HG02678 (cell line): ENCODE measurements around the gene RHCG.

Experiments used
- ATAC-seq: cut with Tn5 transposase; IDR thresholded peaks from one replicate; pipeline ENCODE4 v1.9.1; 2021; ENCODE audit warnings: mild to moderate bottlenecking, moderate library complexity; ENCODE audit not compliant: unreplicated experiment

The RHCG gene

DNA sequence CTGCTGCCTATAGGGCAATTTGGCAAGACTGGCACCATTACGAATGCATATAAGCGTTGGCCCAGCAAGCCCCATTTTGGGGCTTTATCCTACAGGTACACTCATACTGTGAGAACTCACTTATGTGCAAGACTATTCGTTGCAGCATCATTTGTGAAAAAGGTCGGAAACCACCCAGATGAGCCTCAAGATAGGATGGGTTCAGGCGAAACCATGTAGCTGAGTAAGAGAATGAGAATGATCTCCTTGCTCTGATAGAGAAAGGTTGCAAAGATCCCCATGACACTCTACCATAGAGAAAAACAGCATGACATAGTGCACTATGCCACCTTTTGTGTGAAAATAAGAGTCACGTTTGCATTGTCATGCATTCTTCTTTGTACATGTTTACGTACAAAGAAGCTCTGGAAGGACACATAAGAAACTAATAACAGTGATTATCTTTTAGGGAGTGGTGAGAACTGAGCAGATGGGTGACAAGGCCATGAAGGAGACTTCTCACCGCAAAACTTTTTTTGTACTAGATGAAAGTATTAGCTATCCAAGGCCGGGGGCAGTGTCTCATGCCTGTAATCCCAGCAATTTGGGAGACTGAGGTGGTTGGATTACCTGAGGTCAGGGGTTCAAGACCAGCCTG is 50.0 kb downstream of the RHCG start:
- no peak for ATAC-seq

DNA sequence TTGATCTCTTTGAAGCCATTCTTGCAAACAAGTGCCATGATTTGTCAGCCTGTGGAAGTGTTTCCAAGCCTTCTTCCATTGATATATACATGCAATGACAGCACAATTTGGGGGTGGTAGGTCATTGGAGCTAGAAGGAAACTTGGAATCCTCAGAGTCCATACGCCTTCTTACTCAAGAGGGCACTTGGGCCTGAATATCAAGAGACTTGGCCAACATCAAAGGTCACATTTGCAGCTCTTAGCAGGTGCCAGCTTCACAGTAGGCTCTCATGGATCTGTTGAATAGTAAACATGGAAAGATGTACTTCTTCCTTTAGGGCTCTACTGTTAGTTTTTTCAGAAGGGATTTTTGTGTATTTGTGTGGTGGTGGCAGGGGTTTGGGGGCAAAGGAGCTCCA is 50.9 kb downstream of the RHCG start:
- no peak for ATAC-seq

DNA sequence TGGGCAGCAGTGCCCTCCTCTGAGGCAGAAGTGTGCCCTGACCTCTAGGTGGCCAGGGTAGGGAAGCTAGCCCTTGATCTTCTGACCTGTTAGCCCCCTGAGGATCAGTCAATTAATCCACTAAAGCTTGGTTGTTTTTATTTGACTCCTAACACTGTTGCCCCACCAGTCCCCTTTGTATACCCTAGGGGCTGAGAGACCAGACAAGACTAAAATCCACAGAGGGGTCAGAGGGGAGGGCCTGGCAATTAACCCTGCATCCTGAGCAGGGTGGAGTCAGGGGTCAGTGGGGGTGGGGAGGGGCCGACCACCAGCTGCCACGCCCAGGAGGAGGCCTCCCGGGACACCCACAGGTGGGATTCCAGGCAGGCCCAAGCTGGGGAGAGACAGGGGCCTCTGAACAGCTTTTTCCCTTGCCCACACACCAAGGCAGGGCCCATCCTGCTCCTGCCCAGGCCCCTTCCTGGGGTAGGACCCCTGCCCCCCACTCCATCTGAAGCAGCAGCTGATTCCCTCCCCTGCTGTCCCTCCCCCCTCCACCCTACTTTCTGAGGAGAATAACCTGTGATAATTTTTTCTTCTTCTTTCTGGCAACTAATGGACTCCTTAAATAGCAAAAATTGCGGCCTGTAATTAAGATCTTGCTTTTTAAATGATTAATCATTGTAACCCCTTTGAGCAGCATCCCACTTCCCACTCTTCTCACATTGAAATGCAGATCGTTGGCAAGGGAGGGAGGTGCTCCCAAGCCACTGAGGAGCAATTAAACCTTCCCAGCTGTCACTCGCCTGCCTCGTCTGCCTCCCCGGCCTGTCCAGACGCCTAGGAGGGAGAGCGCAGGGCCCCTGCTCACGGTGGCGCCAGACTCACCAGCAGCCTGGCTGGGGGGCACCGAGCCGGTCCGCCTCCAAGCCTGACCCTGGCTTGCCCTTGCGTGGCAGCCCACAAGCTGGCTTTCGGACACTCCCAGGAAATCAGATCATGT is 51.9 kb downstream of the RHCG start:
- ATAC-seq: no peak

DNA sequence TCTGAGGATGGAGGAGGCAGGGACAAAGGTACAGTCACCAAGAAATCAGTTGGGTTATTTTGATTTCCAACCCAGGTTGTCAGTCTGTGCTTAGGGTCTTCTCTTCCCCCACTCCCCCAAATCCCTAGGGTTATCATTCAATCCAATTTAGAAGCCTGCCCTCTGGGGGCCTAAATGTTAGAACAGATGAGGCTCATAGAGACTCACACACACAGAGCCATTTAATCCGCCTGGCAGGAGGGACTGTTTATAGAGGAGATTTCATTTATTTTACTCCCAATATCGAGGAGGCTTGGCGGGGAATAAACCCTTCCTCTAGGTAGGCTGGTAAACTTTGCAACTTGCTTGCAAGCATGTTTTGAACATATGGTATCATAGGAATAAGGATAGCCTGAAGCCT is 52.8 kb downstream of the RHCG start:
- no peak for ATAC-seq

DNA sequence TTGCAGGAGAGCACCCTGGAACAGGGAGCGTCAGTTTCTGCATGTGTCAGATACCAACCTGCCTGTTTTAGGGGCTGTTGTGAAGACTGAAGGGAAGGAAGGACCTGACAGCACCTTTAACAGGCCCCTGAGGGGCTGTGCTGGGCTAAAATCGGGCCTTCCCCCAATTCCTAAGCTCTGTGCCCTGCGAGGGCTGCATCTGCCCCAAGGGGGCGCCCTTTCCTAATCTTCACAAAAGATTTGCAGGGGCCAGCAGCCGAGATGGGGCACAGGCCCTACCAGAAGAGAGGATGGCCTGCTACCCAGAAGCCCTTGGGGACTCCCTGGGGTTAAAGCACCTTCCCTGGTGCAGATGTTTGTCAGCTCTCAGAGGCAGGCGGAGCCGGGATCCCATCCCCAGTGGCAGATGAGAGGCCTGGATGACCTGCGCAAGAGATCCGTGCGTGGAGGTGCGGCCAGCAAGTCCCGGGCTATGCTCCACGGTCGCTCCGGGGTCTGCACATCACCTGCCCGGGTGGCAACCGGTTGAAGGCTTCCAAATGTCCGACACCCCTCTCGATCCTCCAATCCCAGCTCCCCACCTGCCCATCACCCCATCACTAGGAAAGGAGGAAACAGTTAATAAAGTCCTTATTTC is 53.6 kb downstream of the RHCG start:
- ATAC-seq: no peak

DNA sequence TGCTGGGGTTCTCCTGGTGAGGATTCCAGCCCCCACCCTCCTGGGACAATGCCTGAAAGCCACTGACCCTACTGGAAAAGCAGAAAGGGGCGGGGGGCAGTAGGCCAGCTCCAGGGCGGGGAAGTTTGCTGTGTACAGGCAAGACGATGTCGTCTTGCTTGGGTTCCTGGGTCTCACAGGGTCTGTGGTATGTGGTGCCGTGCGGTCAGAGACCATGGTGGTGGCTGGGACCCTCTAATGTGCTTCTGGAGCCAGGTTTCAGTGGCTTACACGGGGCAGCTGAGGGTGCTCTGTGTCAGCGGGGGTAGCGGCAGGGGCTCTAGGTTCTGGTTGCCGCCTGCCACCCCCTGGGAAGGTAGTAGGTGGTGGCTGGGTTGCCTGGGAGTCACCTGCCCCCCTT is 54.2 kb downstream of the RHCG start:
- no peak for ATAC-seq

DNA sequence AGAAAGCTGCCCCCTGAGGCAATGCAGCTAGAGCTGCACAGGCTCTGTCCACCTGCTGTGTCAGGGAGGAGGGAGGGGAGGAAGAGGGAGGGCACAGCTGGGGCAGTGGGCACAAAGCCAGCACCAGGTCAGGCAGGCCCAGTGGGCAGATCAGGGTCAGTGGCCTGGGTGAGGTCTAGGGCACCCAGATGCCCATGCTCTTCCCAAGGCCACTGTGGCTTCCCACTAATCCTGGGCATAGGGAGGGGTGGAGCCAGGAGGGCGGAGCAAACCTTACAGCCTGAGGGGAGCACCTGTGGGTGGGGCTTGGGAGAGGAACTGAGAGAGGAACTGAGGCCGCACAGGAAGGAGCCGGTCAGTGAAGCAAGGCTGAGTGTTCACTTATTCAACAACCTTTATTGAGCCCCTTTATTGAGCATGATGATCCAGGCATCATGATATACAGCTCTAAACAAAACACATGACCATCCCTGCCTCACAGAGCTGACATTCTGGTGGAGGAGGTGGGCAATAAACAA is 55.0 kb downstream of the RHCG start:
- ATAC-seq: peak; percentile 90

DNA sequence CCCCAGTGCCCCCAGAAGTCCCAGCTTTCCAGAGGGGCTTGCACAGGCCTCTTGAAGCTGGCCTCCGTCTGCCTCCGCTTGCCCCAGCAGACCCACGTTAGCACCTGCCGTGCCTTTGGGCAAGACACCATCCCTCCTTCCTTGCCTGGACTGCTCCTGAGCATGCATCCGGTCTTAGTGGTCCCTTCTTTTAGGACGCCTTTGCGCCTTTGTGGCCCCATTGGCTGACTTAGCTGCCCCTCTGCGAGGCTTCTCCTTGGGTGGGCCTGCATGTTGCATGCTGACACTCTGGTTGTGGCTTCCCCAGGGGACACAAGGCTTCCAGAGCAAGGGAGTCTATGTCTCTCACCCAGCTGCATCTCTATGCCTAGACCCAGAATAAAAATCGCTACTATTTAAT is 56.6 kb downstream of the RHCG start:
- ATAC-seq: no peak

DNA sequence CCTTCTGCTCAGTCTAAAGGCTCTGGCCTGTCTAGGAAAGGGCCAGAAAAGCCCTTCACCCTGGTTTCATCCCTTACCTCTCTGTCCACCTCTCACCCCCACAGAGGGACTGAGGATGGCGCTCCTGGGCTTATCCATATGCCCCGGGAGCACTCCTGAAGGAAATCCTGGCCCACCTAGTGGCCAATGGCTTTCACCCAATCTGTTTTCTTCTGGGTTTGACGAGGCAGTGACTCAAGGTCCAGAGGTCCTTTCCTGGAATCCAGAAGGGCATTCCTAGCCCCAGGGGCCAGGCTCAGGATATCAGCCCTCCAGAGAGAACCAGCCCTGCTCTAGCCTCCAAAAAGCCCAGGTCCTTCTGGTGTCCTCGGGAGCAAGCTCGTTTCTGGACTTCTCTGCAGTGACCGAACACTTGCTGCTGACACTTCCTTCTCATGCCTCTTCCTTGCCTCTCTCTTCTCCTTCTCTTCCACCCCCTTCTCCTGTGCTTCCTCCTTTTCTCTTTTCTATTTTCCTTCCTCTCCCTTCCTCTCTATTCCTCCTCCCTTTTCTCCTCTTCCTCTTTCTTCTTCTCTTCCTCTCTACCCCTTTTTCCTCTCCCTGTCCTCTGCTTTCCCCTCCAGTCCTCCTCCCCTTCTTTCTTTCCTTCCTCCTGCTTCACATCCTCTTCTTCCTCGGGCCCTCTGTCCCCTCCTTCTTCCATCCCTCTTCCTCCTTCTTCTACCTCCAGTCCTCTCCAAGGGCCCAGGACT is 59.6 kb downstream of the RHCG start:
- no peak for ATAC-seq

DNA sequence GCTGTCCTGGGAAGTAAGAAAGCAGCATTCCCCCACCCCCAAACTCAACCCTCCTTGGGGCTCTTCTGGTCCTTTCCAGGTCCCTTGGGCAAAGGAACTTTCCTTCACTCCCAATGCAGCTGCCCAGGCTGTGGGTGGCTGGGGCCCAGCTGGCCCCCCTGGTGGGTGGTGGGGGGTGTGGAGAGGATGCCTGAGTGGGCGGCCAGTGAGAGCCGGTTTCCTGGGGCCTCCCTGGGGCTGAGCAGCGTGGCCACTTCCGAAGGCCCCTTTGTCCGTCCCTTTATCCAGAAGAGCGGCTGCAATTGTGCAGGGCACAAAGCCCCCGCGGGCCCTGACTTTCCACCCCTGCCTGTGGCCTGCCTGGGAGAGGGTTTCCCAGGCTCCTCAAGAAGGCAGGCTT is 61.0 kb downstream of the RHCG start:
- no peak for ATAC-seq

DNA sequence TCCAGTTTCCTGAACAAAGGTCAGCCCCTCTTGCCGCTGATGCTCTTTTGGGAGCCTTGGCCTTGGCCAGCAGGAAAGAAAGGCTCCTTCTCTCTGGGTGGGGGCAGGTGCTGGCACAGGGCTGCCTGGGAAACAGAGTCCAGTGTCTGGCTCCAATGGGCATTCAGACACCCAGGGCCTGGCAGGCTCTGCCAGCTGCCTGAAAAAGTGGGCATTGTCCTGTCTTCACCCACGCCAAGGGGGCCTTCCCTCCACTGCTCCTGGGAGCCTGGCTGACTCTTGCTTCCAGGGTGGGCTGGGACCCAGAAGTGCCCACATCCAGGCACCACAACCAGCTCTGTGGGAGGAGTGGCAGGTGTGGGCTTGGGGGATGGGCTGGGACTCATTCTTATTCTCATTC is 62.7 kb downstream of the RHCG start:
- ATAC-seq: no peak

DNA sequence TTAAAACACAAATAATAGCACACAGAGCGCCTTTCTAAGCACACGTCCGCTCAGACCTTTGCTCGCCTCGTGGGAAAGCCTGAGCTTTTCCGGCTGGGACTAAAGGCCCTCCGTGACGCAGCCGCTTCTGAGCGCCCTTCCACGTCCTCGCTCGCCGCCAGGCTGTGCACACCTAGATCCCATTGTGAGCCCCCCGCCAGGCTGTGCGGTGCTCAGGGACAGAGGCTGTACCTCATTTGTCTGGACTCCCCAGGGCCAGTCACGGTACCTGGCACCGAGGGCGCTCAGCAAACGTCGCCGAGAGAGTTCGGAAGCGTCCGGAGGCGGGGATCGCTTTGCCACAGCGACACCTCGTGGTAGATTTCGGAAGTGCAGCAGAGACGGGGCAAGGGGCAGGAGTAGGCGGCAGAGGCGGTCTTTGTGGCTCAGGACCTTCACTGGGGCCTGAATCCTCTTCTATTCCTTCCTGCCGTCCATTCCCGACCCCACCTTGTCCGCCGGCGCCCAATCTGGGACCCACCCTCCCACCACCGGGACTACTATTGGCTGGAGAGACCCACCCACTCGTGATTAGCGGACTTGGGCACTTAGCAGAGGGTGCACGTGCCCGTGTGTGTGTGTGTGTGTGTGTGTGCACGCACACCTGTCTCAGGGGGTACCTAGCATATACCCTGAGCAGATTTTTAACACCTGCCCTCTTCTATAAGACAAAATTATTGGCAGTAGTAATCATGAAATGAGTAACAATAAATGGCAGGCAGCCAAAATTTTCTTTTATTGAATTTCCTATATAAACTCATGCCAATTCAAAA is 65.6 kb downstream of the RHCG start:
- peak; percentile 87 for ATAC-seq

DNA sequence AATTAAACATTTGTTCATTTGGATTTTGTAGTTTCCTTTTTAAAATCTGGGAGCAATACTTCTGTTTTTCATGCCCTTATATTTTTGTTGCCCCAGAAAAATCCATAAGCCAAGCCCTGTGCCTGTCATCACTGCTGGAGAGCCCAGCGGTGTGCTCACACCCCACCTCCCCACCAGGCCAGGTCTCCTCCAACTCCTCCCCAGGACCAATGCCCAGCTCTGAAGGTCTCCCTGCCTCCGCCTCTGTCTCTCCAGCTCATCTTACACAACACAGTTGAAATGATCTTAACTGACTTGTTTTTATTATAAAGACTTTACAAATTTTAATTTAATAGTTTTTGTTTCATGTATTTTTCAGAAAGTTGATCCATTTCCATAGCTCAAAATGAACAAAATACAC is 66.4 kb downstream of the RHCG start:
- ATAC-seq: no peak

DNA sequence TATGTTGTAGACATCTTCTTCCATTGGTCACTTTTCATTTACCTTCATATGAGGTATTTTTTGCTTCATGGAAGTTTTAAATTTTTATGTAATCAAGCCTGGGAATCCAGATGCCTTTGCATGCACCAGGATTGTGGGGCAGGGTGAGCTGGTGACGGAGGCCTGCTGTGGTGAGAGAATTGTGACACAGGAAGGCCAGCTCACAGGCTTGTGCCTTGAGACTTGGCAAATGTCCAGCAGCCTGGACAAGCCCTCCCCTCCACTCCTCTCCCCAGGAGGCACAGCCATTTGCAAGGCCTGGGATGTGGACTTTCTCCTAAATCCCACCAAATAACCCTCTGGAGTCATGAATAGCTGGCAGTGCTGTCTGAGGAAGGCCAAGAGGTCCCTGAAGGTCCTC is 67.4 kb downstream of the RHCG start:
- ATAC-seq: no peak

DNA sequence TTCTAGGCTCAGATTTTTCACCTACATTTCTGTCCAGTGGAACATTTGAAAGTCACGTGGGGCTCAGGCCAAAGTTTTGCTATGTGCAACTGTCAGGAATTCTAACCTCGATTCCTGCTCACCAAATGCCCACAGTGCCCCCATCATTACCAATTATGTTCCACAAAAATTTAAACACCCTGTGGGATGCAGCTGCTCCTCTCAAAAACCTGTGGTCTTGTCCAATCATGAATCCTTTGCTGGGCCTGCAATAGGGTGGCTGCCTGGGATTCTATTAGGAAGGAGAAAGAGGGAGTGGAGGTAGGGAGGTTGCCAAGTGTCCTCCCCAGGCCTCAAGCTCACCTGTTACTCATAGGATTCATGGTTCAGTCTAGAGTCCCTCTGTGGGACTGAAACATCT is 68.1 kb downstream of the RHCG start:
- ATAC-seq: no peak

DNA sequence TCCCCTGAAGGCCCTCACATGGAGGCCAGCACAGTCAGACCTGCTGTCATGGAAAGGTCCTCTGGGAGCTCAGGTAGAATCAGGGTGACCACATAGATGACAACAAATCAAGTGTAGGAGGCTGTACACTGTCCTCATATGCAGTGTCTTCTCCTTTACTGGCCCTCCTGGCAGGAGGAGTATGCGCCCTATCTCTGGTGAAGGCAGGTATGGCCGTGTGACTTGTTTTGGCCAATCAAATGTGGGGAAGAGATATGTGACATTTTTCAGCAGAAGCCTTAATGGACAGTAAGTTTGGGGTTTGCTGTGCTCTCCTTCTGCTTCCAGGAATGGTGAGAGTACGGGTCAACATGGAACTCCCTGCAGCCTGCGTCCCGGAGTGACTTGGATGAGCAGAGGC is 69.9 kb downstream of the RHCG start:
- no peak for ATAC-seq

DNA sequence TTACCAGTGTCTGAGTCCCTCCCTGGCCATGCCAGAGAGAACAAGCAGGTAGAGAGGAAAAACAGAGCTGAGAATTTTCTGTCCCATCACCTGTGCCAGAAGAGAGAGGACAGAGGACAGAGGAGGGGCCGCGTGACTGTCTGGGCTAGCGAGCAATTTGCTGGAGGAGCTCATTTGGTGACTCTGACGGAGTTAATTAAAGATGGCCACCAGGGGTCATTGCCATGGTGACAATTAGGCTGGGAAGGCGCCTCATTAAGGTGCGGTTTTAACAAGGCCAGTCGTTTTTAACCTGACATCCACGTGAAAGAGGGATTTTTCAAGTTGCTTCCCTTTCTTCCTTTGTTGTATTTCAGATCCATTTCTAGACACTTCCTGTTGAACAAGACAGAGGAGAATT is 72.4 kb downstream of the RHCG start:
- no peak for ATAC-seq
